Ishikawa (cell line): Measurements from ENCODE around the gene NR3C1.

Experiments
- EGR1 ChIP-seq: IDR thresholded peaks from 2 replicates; pipeline ENCODE4 v1.6.1; 2012
- EP300 ChIP-seq: IDR thresholded peaks from 2 replicates; pipeline ENCODE4 v1.6.1; 2012; ENCODE audit warnings: borderline replicate concordance
- FOXM1 ChIP-seq: IDR thresholded peaks from 2 replicates; pipeline ENCODE4 v1.6.1; 2012; ENCODE audit warnings: low read depth, borderline replicate concordance
- MAX ChIP-seq: IDR thresholded peaks from 2 replicates; pipeline ENCODE4 v1.6.1; 2012
- TCF12 ChIP-seq: IDR thresholded peaks from 2 replicates; pipeline ENCODE4 v1.6.1; 2012; ENCODE audit warnings: low read depth
- TEAD4 ChIP-seq: IDR thresholded peaks from 2 replicates; pipeline ENCODE4 v1.6.1; 2012
- ZBTB7A ChIP-seq: IDR thresholded peaks from 2 replicates; pipeline ENCODE4 v1.6.1; 2012; ENCODE audit warnings: low read depth

- TF ChIP-seq TEAD4: no peak
- TF ChIP-seq TCF12: no peak
- no peak for TF ChIP-seq FOXM1
- TF ChIP-seq EP300: no peak
- no peak for TF ChIP-seq ZBTB7A
- TF ChIP-seq MAX: no peak
- TF ChIP-seq EGR1: no peak
Observed at GRCh38 chr5:143412661-143413342, 9.3 kb upstream of the NR3C1 start.
